SU-DHL-6 (cell line): ENCODE measurements around the gene PSG2.
"Not testable (repeated sequence)": the region's sequence is repeated elsewhere in the genome, so short reads cannot be mapped to it uniquely, and the experiment has no call there.

Source experiments
- H2AFZ ChIP-seq: fragments of 200-600 bp; sonication (generic); 2 replicates; pipeline ENCODE4 v1.6.1; 2014; ENCODE audit warnings: low read depth, mild to moderate bottlenecking, moderate library complexity, mixed read lengths, antibody characterized with exemption, low read length; ENCODE audit not compliant: severe bottlenecking
- H3F3A ChIP-seq: fragments of 200-600 bp; shearing (Covaris generic); 2 replicates; pipeline ENCODE4 v1.6.0; 2016; ENCODE audit warnings: antibody characterized with exemption, mild to moderate bottlenecking; ENCODE audit not compliant: insufficient read depth
- H3K27ac ChIP-seq: fragments of 200-600 bp; sonication (generic); 2 replicates; pipeline ENCODE4 v1.5.1; 2016; ENCODE audit warnings: low read depth, mild to moderate bottlenecking, low read length, moderate library complexity, mixed read lengths
- H3K27me3 ChIP-seq: fragments of 200-600 bp; sonication (generic), shearing (Covaris generic); 2 replicates; pipeline ENCODE4 v1.6.0; 2014; ENCODE audit warnings: mild to moderate bottlenecking, low read length
- H3K36me3 ChIP-seq: fragments of 200-600 bp; sonication (generic); 2 replicates; pipeline ENCODE4 v1.6.1; 2014; ENCODE audit warnings: mild to moderate bottlenecking, low read length, mixed read lengths
- H3K4me2 ChIP-seq: fragments of 300-600, 200-600 bp; shearing (Covaris generic), sonication (generic); 2 replicates; pipeline ENCODE4 v1.6.0; 2014; ENCODE audit warnings: low read length, low read depth, mild to moderate bottlenecking; ENCODE audit not compliant: poor library complexity, severe bottlenecking
- H3K4me3 ChIP-seq: fragments of 200-600 bp; sonication (generic); 2 replicates; pipeline ENCODE4 v1.5.1; 2014; ENCODE audit warnings: antibody characterized with exemption, low read length, mild to moderate bottlenecking, mixed read lengths; ENCODE audit not compliant: insufficient read depth, poor library complexity, severe bottlenecking
- H3K79me2 ChIP-seq: fragments of 200-600 bp; sonication (generic); 2 replicates; pipeline ENCODE4 v1.6.1; 2014; ENCODE audit warnings: mild to moderate bottlenecking, low read length, moderate library complexity; ENCODE audit not compliant: insufficient read depth
- H3K9ac ChIP-seq: fragments of 200-600 bp; sonication (generic); 2 replicates; pipeline ENCODE4 v1.7.0; 2014; ENCODE audit warnings: mild to moderate bottlenecking, low read length
- H3K9me2 ChIP-seq: fragments of 200-600 bp; sonication (generic); replicated peaks from 2 replicates; pipeline ENCODE4 v1.6.1; 2014; ENCODE audit warnings: low read length; ENCODE audit not compliant: insufficient read depth
- H3K9me3 ChIP-seq: fragments of 200-600 bp; sonication (generic); 2 replicates; pipeline ENCODE4 v1.6.1; 2014; ENCODE audit warnings: low read length, mixed read lengths; ENCODE audit not compliant: insufficient read depth
- H4K20me1 ChIP-seq: fragments of 200-600 bp; sonication (generic); 2 replicates; pipeline ENCODE4 v1.6.1; 2014; ENCODE audit warnings: low read depth, mild to moderate bottlenecking, antibody characterized with exemption, low read length, moderate library complexity, mixed read lengths

PSG2 gene

DNA sequence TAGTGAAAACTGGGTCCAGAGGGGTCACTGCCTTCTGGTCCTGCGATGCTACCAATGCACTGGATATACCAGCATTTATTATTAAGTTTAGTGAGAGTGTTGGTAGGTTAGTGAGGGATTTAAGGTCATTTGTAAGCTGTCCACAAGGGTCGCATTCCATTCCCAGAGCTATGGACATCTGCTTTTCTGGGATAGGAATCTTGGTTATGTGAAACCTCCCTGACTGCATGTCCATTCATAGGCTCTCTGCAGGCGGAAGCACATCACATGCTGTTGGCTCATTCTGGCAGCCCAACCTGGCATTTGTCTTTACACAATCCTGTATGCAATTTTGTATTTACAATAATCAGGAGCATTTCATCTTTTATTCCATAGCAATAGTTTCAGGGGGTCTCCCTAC lies 21.2 kb downstream of the PSG2 start:
- H3K9me2 ChIP-seq, H3K27ac ChIP-seq, H4K20me1 ChIP-seq, H3K9ac ChIP-seq, H2AFZ ChIP-seq, H3K79me2 ChIP-seq, H3K4me2 ChIP-seq, H3K27me3 ChIP-seq, H3K36me3 ChIP-seq, H3K9me3 ChIP-seq, H3K4me3 ChIP-seq, H3F3A ChIP-seq: not testable (repeated sequence)

DNA sequence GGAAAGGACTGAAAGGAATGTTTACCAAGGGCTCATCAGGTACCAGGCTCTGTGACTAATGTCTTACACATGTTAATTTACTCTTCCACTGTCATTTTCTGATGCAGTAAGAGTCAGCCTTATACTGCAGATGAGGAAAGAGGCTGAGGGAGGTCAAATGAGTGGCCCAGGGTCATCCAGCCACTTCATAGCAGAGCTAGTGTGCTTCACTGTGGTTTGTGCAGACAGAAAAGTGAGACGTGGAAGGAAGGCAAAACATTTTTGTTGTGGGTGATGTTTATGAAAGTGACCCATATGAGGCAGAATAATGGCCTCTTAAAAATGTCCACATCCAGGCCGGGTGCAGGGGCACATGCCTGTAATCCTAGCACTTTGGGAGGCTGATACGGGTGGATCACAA lies 22.2 kb downstream of the PSG2 start:
- H3K4me2 ChIP-seq, H2AFZ ChIP-seq, H3K36me3 ChIP-seq, H3K27me3 ChIP-seq, H3K9ac ChIP-seq, H4K20me1 ChIP-seq, H3K4me3 ChIP-seq, H3K79me2 ChIP-seq, H3K9me2 ChIP-seq, H3K9me3 ChIP-seq, H3F3A ChIP-seq, H3K27ac ChIP-seq: not testable (repeated sequence)

- H2AFZ ChIP-seq, H3F3A ChIP-seq, H4K20me1 ChIP-seq, H3K9me3 ChIP-seq, H3K9me2 ChIP-seq, H3K27me3 ChIP-seq, H3K27ac ChIP-seq, H3K4me2 ChIP-seq, H3K4me3 ChIP-seq, H3K36me3 ChIP-seq, H3K9ac ChIP-seq, H3K79me2 ChIP-seq: not testable (repeated sequence)
Observed at GRCh38 chr19:43059482-43059881, 23.0 kb downstream of the PSG2 start.

DNA sequence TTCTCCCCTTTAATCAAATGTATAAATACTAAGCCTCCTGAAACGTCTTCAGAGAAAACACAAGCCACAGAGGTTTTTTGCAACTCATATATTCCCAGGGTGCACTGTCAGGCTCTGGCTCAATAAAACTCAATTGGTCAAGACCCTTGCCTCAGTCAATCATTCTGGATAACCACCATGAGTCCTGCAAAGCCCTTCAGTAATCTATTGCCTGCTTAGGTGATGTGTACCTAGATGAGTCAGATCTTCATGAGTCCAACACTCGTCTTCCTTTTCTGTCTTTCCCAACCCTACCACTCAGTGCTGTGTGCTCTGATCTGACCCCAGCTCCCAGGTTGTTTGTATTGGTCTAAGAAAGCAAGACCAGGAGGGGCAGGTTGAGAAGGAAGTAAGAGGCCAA lies 24.1 kb downstream of the PSG2 start:
- H3K9me2 ChIP-seq, H3K36me3 ChIP-seq, H3K27ac ChIP-seq, H3K9me3 ChIP-seq, H3K9ac ChIP-seq, H3K79me2 ChIP-seq, H3F3A ChIP-seq, H4K20me1 ChIP-seq, H3K27me3 ChIP-seq, H3K4me3 ChIP-seq, H2AFZ ChIP-seq, H3K4me2 ChIP-seq: not testable (repeated sequence)

DNA sequence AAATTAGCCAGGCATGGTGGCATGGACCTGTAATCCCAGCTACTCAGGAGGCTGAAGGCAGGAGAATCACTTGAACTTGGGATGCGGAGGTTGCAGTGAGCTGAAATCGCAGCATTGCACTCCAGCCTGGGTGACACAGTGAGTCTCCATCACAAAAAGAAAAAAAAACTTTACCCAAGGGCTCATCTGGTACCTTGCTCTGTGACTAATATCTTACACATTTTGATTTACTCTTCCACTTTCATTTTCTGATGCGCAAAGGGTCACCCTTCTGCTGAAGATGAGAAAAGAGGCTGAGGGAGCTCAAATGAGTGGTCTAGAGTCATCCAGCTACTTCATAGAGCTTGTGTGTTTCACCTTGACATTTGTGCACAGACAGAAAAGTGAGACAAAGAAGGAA lies 34.5 kb downstream of the PSG2 start:
- H3K9me2 ChIP-seq, H3K27ac ChIP-seq, H2AFZ ChIP-seq, H3K27me3 ChIP-seq, H3K4me2 ChIP-seq, H3F3A ChIP-seq, H3K4me3 ChIP-seq, H3K79me2 ChIP-seq, H3K36me3 ChIP-seq, H4K20me1 ChIP-seq, H3K9me3 ChIP-seq, H3K9ac ChIP-seq: not testable (repeated sequence)

- not testable (repeated sequence) for H3K36me3 ChIP-seq, H3K4me2 ChIP-seq, H3K9me2 ChIP-seq, H2AFZ ChIP-seq, H3K27me3 ChIP-seq, H3F3A ChIP-seq, H3K9me3 ChIP-seq, H3K9ac ChIP-seq, H3K27ac ChIP-seq, H3K79me2 ChIP-seq, H3K4me3 ChIP-seq, H4K20me1 ChIP-seq
Observed at GRCh38 chr19:43046578-43046977, 35.9 kb downstream of the PSG2 start.

DNA sequence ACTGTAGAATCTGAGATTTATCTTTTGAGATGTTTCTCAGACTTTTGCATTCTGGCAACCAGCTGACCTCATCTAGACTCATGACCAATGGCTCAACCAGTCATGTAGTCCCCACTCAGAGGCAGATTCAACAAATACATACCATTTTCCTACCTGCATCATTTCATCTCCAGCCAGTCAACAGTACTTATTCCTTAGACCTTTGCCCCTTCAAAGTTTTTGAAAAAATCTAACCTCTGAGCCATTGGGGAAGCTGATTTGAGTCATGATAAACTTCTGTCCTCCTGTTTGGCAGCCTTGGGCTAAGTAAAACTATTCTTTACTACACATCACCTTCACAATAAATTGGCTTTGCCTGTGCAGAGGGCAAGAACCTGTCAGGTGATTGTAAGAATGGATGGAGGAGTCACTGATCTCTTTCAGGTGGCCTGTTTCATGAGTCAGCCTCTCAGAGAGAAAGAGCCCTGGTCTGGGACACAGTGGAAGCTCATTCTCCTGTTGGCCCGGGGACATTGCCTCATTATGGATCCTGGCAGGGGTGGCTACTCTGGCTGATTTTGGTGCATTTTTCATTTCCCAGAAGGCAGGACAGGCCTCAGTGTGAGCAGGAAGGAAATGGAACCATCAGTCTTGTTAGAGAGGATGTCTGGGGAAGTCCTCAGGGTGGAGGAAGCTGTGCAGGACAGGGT lies 38.9 kb downstream of the PSG2 start:
- H3K79me2 ChIP-seq, H2AFZ ChIP-seq, H3K27me3 ChIP-seq, H4K20me1 ChIP-seq, H3F3A ChIP-seq, H3K9me2 ChIP-seq, H3K9ac ChIP-seq, H3K9me3 ChIP-seq, H3K27ac ChIP-seq, H3K4me3 ChIP-seq, H3K4me2 ChIP-seq, H3K36me3 ChIP-seq: not testable (repeated sequence)

DNA sequence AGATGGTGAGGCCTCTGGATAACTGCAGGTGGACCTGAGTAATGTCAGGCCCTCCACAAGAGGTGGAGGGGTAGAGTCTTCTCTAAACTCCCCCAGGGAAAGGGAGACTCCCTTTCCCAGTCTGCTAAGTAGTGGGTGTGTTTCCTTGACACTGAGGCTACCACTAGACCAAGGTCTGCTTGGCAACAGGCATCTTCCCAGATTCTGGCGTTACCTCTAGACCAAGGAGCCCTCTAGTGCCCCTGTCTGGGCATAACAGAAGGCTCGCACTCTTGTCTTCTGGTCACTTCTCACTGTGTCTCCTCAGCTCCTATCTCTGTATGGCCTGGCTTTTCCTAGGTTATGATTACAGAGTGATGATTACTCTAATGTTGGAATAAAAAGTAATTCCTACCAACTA lies 50.9 kb downstream of the PSG2 start:
- H3K4me3 ChIP-seq, H3K9ac ChIP-seq, H3K36me3 ChIP-seq, H3F3A ChIP-seq, H3K27me3 ChIP-seq, H4K20me1 ChIP-seq, H3K27ac ChIP-seq, H3K9me2 ChIP-seq, H3K4me2 ChIP-seq, H3K9me3 ChIP-seq, H3K79me2 ChIP-seq, H2AFZ ChIP-seq: not testable (repeated sequence)
